NCI-H1694 treated with DMSO at 0.1 percent for 48 hours (cell line): ENCODE data around the gene PIGN.

Experiments used
- DNase-seq: peaks from one replicate; lab custom pipeline; 2025; lab: John Stamatoyannopoulos, UW

Gene PIGN, protein sequence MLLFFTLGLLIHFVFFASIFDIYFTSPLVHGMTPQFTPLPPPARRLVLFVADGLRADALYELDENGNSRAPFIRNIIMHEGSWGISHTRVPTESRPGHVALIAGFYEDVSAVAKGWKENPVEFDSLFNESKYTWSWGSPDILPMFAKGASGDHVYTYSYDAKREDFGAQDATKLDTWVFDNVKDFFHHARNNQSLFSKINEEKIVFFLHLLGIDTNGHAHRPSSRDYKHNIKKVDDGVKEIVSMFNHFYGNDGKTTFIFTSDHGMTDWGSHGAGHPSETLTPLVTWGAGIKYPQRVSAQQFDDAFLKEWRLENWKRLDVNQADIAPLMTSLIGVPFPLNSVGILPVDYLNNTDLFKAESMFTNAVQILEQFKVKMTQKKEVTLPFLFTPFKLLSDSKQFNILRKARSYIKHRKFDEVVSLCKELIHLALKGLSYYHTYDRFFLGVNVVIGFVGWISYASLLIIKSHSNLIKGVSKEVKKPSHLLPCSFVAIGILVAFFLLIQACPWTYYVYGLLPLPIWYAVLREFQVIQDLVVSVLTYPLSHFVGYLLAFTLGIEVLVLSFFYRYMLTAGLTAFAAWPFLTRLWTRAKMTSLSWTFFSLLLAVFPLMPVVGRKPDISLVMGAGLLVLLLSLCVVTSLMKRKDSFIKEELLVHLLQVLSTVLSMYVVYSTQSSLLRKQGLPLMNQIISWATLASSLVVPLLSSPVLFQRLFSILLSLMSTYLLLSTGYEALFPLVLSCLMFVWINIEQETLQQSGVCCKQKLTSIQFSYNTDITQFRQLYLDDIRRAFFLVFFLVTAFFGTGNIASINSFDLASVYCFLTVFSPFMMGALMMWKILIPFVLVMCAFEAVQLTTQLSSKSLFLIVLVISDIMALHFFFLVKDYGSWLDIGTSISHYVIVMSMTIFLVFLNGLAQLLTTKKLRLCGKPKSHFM

DNA sequence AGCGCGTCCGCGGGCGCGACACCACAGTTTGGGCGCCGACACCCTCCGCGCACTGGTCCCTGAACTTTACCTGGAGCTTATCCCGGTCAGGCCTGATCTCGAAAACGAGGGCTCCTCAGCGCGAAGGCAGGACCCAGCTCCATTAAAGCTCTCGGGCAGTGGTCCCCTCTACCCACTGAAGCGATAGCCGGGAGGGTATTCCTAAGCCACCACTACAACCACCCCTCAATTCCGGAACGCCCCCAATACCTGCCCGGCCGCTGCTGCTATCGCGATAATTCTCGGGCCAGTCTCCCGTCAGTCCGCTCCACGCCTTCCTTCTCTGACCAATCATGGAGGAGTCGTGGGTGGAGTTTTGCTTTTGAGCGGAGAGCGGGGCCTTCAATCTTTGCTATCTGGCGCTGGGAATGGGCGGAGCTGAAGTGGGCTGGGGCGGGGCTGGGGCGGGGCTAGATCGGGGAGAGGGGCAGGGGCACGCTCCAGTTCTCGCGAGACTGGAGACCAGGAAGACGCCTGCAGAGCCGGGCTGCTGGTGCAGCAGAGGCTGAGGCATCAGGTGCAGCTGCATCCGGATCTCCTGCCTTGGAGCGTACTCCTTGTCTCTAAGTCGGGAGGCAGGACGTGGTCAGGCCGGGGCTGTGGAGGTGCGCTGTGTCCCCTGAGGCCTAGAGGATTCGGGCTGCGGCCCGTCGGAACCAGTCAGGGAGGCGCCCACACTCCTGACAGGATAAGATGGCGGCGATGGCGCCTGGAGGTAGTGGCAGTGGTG is at the start of gene PIGN, which contains the start of gene RELCH:
Gene PIGN (minus strand): TSS at position 283 of the 769 bp plus-strand sequence. CDS start 25,703 bp downstream, outside the sequence.
Gene RELCH (plus strand): TSS at position 482 of the 769 bp plus-strand sequence. CDS start 251 bp downstream, at position 733.
- DNase-seq, result peak; percentile 94

DNA sequence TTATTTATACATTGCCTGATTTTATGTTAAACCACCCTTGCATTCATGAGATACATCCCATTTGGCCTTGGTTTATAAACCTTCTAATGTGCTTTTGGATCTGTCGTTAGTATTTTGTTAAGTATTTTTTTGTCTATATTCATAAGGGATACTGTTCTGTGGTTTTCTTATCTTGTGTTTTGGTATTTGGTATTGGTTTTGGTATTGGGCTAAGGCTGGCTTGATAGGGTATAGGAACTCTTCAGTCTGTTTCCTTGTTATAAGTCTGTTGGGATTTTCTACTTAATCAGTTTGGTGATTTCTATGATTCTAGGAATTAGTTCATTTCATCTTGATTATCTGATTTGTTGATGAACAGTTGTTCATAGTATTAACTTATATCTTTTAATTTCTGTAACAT is 49.4 kb upstream of the PIGN start:
- no peak for DNase-seq

DNA sequence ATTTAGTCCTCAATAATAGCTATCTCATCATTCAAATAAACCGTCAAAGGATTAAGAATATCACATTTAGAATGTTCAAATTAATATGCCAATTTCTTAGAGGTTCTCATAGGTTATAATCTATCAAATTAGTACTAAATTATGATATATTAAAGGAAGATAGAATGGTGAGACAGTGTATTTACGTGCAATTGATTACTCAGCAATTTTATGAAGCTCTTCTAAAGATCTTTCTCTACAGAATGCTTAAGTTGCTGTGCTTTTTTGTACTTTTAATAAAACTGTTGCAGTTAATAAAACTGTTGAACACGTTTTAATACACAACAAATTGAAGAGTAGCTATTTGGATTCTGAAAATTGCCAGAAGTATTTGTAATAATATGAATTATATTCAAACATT is 39.2 kb upstream of the PIGN start:
- DNase-seq, result no peak

DNA sequence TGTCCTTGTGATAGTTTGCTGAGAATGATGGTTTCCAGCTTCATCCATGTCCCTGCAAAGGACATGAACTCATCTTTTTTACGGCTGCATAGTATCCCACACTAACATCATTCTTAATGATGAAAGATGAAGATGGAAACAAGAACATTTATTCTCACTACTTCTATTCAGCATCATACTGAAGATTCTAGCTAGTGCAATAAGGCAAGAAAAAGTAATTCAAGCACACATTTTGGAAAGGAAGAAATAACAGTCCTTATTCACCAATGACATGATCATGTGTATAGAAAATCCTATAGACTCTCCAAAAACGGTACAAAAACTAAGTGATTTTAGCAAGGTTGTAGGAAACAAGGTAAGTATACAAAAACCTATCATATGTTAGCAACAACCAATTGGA is 37.4 kb upstream of the PIGN start:
- no peak for DNase-seq

DNA sequence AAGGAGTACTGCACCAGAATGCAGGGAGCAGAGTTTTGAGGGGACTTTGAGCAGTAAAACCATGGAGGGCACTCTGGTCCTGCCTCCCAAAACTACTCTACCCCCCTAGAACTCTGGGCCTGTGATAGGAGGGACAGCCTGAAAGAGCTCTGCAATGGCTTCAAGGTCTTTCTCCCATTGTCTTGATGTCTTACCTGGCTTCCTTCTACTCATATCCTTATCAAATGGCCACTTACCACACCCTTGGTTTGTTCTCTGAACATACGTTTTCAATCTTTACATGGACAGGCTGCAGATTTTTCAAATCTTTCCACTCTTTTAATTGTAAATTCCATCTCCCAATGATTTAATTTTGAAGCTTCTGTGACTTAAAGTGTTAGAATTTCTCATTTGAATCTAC is 27.9 kb upstream of the PIGN start:
- DNase-seq, result no peak

DNA sequence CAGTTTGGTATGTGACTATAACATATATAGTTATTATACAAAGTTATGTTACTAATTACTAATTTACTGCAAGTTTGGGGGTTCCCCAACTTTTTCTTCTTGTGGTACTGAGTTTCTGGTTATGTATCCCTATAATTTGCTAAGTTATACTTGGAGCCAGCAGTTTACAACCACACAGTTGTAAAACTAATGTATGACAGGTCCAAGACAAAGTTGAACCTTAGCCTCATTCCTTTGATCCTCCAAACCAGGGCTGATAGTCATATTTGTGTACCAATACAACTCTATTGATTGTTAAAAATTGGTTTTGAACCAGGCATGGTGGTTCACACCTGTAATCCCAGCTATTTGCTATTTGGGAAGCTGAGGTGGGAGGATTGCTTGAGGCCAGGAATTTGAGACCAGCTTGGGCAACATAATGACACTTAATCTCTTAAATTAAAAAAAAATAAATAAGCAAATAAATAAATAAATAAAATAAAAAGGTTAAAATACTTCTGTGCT is 24.5 kb upstream of the PIGN start:
- no peak for DNase-seq

DNA sequence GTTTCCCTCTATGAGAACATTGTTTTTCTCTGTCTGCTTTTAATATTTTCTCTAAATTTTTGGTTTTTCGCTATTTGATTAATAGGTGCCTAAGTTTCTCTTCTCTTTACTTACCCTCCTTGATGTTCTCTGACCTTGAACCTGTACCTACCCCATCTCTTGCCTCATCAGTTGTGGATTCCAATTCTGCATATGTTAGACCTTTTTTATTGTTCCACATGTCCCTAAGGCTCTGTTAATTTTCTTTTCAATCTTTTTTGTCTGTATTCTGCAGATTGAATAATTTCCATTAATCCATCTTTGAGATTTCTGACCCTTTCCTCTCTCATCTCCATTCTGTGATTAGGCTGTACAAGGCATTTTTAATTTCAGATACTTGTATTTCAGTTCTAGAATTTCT is 23.3 kb upstream of the PIGN start:
- DNase-seq, result no peak

DNA sequence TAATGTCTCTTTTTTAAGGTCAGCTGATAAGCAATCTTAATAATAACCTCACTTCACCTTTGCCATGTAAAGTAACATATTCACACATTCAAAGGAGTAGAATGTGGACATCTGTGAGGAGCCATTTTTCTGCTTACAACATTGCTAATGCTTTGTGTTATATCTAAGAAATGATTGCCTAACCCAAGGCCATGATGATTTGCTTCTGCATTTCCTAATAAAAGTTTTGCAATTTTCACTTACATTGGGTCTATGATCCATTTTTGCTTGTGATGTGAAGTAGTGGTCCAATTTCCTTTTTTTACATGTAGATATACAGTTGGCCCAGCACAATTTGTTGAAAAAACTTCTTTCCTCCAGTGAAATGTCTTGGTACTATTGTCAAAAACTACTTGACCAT is 22.2 kb upstream of the PIGN start:
- no peak for DNase-seq

DNA sequence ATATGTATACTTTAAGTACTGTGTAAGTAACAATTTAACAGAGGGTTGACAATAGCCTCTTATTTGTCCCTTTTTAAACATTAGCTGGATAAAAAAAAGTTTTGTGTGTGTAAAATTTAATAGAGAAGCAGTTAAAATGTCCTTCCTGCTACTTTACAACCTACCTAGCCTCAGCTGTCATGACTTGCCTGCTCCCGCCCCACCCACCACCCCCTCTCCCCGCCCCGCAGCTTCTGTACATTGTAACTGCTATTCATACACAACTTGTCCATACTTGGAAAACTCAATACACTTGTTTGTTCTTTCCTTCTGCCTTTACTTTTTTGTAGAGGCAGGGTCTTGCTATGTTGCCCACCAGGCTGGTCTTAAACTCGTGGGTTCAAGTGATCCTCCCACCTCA is 19.7 kb upstream of the PIGN start:
- no peak for DNase-seq

DNA sequence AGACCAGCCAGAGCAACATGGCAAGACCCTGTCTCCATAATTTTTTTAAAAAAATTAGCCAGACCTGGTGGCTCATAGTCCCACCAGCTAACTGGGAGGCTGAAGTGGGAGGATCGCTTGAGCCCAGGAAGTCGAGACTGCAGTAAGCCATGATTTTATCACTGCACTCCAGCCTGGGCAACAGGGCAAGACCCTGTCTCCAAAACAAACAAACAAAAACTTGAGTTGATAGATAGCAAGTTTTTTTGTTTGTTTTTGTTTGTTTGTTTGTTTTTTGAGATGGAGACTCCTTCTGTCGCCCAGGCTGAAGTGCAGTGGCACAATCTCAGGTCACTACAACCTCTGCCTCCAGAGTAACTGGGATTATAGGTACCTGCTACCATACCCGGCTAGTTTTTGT is 19.0 kb upstream of the PIGN start:
- no peak for DNase-seq

DNA sequence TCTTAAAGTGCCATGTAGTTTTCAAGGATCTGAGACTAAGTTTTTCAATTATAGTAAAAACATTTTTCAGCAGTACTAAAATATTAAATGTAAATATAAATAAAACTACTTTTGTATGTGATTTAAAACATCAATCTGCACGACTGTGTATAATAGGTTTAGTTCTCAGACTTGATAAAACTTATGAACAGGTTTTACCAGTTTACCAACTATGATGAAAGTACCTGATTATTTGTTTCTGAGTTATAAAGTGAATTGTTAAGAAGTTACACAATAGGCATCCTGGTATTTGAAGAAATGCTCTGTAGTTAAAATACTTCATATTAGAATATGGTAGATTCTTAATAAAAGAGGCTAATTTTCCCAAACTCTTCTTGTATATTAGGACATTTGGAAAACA is 15.0 kb upstream of the PIGN start:
- no peak for DNase-seq

DNA sequence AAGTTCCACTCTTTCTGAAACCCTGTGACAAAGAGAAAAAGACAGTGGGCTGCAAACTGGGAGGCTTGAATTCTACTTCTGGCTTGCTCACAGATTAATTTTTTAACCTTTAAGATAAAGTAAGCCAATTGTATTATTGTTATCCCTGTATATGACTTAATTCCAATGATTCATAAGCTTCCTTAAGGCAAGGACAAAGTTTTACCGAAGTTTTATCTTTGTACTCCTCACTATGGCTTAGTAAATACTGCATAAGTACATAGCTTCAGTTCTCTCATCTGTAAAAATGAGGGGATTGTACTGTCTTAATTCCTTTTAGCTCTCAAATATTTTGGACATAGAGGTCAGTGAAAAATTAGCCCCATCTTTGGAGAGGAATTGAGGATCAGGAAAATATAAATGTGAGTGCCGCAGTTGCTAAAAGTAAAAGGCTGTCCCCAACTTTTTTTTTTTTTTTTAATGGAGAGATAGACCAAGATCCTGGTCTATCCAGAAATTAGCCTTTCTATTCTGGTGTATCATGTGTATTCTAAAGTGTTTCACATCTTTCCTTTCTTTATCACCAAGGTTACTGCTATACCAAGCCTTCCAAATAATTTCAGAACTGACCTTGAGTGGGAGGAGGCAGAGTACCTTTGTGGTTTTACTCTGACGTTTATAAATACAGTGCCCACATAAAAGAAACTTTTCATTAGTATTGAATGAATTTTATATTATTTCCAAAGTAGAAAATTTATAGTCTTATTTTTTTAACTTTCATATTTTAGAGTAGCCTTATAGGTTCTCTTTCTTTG is 13.5 kb upstream of the PIGN start:
- no peak for DNase-seq

DNA sequence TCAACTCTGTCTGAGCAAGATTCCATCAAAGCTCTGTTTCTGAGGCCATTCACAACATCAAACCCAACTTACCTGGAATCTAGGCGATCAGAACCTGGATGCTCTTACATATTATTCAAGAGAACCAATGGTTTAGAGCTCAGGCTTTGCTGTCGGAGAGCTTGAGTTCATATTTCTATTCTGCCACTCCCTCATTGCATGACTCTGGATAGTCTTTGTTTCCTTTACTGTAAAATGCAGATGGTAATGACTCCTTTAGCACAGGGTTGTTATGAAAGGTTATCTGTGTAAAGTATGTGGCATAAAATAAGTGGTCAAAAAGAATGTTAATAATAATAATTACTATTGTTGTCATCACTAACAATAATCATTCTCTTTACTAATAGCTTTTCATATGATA is 12.8 kb upstream of the PIGN start:
- no peak for DNase-seq

DNA sequence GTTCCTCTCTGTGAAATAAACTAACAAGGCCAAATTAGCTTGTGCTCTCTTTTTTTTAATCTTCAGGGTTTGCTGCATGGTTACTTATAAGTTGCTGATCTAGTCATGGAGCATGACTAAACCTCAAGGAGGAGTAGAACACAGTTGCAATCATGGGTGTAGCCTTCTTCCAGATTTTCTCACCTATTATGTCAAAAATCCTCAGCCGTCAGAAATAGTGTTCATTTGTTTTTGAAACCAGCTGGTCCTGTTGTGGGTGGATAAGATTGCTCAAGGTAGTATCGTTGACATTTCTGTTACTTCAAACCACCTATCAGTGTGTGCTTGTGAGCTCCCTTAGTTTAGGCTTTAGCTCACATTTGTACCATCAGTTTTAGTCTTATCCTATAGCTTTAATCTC is 11.4 kb upstream of the PIGN start:
- DNase-seq, result no peak

DNA sequence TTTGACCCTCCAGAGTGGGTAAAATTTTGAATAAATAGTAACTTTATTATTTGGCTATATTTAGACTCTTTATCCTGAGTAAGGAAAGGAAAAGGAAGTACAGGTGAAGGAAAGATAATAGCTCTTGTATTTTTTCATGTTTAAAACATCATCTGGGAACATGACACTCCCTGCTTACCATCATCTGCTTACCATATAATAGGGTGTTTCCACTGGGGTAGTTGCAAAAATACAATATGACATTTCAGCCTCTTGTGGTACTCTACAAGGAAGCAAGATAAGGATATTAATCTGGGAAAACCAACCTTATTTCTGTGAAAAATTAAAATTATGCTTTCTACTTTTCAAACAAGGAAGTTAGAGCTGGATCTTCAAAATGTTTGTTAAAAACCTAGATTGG is 10.1 kb upstream of the PIGN start:
- no peak for DNase-seq

DNA sequence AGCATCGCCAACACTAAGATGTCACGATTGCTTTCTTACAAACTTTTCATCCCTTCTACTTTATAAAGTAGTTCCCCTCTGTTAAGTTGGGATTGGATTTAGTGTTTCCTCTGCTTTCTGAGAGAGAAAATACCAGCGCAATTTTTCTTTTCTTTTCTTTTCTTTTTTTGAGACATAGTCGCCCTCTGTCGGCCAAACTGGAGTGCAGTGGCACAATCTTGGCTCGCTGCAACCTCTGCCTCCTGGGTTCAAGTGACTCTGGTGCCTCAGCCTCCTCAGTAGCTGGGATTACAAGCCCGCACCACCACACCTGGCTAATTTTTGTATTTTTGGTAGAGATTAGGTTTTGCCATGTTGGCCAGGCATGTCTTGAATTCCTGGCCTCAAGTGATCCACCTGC is 9.2 kb upstream of the PIGN start:
- no peak for DNase-seq

DNA sequence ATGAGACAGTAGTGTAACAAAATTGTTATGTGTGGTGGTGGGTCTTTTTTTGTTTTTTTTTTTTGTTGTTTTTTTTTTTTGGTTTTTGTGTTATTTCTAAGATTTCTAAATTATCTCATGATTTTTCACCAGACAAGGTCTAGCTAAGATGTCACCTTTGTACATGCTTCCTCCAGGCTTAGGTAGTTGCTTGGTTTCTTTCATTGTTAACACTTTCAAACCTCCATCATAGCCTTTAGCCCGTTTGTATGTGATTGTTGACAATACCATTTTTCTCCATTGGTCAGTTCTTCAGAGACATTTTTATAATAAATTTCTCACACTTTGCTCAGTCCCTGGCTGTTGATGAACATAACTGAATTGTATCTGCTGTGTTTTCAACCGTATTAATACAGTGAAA is 2.4 kb upstream of the PIGN start:
- no peak for DNase-seq

DNA sequence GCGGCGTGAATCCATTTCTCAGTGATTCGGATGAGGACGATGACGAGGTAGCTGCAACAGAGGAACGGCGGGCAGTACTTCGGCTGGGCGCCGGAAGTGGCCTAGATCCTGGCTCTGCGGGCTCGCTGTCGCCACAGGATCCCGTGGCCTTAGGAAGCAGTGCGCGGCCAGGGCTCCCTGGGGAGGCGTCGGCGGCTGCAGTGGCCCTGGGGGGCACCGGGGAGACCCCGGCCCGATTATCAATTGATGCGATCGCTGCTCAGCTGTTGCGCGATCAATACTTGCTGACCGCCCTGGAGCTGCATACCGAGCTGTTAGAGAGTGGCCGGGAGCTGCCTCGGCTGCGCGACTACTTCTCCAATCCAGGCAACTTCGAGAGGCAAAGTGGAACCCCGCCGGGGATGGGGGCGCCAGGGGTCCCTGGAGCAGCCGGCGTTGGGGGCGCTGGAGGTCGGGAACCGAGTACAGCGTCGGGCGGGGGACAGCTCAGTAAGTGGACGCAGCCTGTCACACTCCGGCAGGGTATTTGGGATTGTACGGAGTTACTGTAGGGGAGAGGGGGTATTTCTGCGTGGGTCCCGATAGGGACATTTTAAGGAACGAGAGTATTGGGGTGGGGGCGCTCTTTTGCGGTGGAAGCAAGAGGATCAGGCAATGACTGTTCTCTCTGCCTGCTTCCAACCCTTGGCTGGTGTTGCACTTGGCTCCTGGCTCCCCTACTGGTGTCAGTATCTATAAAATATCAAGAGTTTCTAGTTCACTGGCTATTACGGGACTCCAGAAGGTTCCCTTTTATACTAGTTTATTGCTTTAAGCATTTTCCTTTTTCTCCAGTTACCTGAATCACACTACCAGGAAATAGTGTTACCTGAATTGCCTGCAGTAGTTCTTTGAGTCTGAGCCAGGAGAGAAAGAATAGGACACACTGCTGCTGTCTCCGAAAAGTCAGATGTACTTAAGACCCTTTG is 971 bp upstream of the PIGN start:
- peak; percentile 15 for DNase-seq

DNA sequence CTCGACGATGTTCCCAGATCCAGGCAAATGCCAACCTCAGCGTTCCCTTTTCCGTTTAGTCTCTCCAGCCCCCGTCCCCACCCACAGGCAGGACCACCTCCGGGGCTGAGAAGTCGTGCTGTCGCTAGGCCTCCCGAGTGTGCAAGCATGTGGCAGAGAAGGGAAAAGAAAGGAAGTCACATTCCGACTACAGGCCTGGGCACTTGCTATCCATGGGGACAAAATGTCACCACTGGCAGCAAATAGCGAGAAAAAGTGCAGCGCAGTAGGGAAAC is 420 bp downstream of the PIGN start:
- DNase-seq, result peak; percentile 40

DNA sequence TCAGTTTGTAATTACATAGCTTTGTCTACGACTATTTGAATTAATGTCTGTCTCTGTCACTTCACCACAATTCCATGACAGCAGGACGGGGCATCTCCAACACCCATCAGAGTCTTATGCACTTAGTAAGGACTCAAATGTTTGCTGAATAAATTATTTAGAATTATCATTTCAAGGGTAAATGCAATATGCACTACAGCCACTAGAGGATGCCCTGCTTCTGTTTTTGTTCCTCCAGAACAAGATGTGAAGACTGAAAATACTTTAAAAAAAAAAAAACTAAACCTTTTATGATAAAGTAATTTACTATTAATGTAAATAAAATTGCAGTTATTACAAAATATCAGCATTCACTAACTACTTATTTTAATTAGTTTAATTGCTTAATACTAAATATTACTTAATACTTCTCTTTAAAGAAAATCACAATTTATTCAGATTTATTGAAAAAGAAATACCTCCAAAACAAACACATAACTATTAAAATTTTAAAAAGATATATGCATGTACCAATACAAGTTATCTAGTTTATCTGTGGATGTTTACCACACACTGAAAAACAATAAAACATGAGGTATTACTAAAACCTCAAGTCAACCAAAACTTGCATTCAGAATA is 3.2 kb downstream of the PIGN start:
- DNase-seq, result peak; percentile 41
